ENCODE data around the gene SYT15. TPM values are rescaled to one million over a fixed set of nuclear protein-coding genes. Genes with fewer than 3 reads are reported as not detected.

SYT15 gene
- total RNA-seq, 1 donor from 2014 or later: 3.0 TPM

- peaks cover 4% of the 10 kb centered on the region for H3K27me3 Mint-ChIP-seq (ENCODE audit: low read depth)
- DNase-seq (ENCODE audit: low spot score in 2 of 2, unreplicated experiment in 2 of 2): peak in 1 of 2 experiments; percentile 17
- H3K36me3 Mint-ChIP-seq: no peaks in the 10 kb centered on the region
- TF ChIP-seq, protein P1, sequence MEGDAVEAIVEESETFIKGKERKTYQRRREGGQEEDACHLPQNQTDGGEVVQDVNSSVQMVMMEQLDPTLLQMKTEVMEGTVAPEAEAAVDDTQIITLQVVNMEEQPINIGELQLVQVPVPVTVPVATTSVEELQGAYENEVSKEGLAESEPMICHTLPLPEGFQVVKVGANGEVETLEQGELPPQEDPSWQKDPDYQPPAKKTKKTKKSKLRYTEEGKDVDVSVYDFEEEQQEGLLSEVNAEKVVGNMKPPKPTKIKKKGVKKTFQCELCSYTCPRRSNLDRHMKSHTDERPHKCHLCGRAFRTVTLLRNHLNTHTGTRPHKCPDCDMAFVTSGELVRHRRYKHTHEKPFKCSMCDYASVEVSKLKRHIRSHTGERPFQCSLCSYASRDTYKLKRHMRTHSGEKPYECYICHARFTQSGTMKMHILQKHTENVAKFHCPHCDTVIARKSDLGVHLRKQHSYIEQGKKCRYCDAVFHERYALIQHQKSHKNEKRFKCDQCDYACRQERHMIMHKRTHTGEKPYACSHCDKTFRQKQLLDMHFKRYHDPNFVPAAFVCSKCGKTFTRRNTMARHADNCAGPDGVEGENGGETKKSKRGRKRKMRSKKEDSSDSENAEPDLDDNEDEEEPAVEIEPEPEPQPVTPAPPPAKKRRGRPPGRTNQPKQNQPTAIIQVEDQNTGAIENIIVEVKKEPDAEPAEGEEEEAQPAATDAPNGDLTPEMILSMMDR (IDR thresholded peaks at IDR 0.05; ENCODE audit: unreplicated experiment): no peak
- H3K27ac Mint-ChIP-seq: no peak overlapping the region
- H3K4me3 Mint-ChIP-seq: no peak overlapping the region
- peaks cover 4% of the 10 kb centered on the region for H3K4me1 Mint-ChIP-seq
- no peaks in the 10 kb centered on the region for H3K9me3 Mint-ChIP-seq
Measured at GRCh38 chr10:46550795-46551700, 27.9 kb upstream of the SYT15 start.

DNA sequence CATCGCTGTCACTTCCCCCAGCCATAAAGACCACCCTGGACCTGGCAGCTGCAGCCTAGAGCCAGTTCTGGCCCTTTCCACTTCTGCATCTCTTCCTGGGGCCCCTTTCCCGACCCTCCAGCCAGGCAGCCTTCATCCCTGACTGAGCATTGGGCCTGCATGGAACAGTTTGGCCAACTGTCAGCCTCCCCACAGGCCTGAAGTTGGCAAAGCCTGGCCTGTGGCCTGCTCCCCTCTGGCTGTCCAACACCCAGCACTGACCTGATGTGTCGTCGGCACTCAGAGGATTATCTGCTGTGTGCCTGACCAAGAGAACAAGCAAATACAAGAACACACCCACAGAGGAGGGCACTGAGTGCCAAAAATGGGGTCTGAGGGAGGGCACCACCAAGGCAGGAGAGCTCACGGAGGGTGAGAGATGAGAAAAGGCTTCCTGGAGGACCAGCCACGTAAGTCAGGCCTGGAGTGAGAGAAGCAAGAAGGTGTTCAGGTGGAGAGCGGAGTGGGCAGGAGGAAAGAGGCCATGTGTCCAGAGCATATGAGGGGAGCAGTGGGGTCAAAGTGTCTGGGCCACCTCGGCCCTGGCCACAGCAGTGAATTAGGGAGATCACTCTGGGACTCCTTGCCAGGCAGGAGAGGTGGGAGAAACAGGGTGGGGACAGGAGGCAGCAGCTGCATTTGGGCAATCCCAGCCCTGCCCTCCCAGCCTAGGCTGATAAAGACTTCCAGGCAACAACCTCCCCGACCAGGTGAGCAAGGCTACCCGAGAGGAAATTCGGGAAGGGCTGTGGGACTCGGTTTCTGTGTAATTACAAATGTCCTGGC is 27.0 kb upstream of the SYT15 start:
- Mint-ChIP-seq H3K27ac (no peak overlapping the region), H3K36me3 (no peaks in the 10 kb centered on the region), H3K4me3 (no peak overlapping the region), H3K9me3 (no peaks in the 10 kb centered on the region), H3K27me3 (ENCODE audit: low read depth) (peaks cover 6% of the 10 kb centered on the region), H3K4me1 (peaks cover 6% of the 10 kb centered on the region)
- TF ChIP-seq, protein P1 (IDR thresholded peaks at IDR 0.05; ENCODE audit: unreplicated experiment): no peak
- DNase-seq (ENCODE audit: low spot score in 2 of 2, unreplicated experiment in 2 of 2): peak; percentile 16 to 38

DNA sequence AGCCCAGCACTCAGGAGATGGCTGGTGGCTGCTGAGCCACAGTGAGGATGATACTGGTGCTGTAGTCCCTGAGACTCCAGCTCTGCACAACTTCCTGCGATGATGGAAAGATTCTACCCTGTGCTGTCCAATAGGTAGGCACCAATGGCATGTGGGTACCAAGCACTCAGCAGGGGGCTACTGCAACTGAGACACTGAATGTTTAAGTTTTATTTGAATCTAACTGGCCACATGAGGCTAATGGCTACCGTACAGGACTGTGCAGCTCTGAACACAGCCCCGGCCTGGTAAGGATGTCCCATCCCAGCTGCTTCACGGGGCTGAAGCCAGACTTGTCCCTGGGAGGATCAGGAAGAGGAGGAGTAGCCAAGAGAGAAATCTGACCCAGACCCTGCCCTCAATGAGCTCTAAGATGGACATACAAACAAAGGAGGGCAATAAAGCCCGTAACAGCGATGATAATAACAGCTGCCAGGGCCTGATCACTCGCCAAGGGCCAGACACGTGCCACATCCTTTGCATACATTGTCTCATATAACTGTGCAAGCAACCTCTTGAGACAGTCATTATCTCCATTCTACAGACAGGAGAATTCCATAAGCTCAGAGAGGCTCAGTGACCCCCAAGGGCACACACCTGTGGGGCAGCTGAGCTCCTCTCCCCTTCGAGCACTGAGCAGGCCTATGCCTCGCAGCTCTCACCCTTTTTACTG is 26.2 kb upstream of the SYT15 start:
- Mint-ChIP-seq H3K4me1 (peaks cover 8% of the 10 kb centered on the region), H3K9me3 (no peaks in the 10 kb centered on the region), H3K4me3 (no peak overlapping the region), H3K27ac (no peak overlapping the region), H3K36me3 (no peaks in the 10 kb centered on the region), H3K27me3 (ENCODE audit: low read depth) (peaks cover 6% of the 10 kb centered on the region)
- no peak for DNase-seq (ENCODE audit: low spot score in 2 of 2, unreplicated experiment in 2 of 2)
- TF ChIP-seq, protein P1 (IDR thresholded peaks at IDR 0.05; ENCODE audit: unreplicated experiment): no peak

DNA sequence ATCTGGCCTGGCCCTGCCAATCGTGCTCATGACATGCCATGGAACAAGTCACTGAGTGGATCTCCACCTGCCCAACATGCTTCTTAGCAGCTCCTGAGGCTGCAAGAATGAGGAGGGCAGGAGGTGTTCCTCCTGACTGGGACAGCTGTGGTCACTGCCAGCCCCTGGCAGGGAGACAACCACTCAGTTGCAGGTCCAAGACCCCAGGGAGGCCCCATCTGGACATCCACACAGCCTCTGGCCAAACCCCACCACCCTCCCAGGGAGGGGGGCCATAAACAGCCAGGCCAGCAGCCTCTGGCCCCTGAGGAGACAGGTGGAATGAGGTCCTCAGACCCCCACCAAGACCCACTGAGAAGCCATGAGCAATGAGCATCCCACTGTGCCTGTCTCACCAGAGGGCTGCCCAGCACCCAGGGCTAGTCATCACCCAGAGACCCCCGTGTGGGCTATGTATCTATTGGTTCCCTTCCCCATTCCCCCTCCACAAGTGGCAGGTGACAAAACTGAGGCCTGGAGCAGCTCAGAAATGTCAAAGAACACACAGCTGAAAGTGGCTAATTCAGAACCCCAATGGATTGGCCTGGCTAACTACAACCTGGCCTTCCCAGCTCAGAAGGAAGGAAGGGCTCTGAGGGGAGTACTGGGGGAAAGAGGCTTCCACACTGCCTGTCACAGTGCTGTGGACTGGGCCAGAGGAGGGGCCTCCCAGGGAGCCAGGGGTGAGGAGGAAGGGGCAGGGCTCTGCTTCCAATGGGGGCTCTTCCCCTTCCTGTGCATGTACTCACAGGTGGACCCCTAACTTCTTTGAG is 25.5 kb upstream of the SYT15 start:
- peaks cover 6% of the 10 kb centered on the region for H3K27me3 Mint-ChIP-seq (ENCODE audit: low read depth)
- H3K4me1 Mint-ChIP-seq: peaks cover 8% of the 10 kb centered on the region
- no peak overlapping the region for H3K4me3 Mint-ChIP-seq
- no peaks in the 10 kb centered on the region for H3K9me3 Mint-ChIP-seq
- H3K36me3 Mint-ChIP-seq: no peaks in the 10 kb centered on the region
- H3K27ac Mint-ChIP-seq: no peak overlapping the region
- TF ChIP-seq, protein P1 (IDR thresholded peaks at IDR 0.05; ENCODE audit: unreplicated experiment): no peak
- peak; percentile 18 to 39 for DNase-seq (ENCODE audit: low spot score in 2 of 2, unreplicated experiment in 2 of 2)
